Gastrocnemius medialis (tissue), 4 donors: ENCODE data around the gene NLRP9. TPM values are rescaled to one million over a fixed set of nuclear protein-coding genes. Genes with fewer than 3 reads are reported as not detected.

Experiments used
- ATAC-seq, 2 donors: fragments of 150-250 bp; one replicate each; pipeline ENCODE4 v1.9.1; 2016
- DNase-seq, 2 donors: peaks; one replicate each; pipeline ENCODE4 v3.0.0-alpha.2; 2019
- H3K27ac ChIP-seq, 4 donors: fragments of 200-600 bp; sonication (generic); 1 replicate in 1 of 4; 2 replicates in 3 of 4; pipeline ENCODE4 v1.5.1; 2016 to 2018; ENCODE audit warnings: mild to moderate bottlenecking in 2 of 4, moderate library complexity in 1 of 4
- H3K27me3 ChIP-seq, 3 donors: fragments of 200-600 bp; sonication (generic) in 2 of 3; 1 replicate in 1 of 3; 2 replicates in 2 of 3; pipeline versions ENCODE4 v1.5.1 to v1.6.0; 2016 to 2019; ENCODE audit warnings: mild to moderate bottlenecking in 1 of 3, moderate library complexity in 1 of 3
- H3K36me3 ChIP-seq, 2 donors: fragments of 200-600 bp; sonication (generic) in 1 of 2; one replicate each; pipeline ENCODE4 v1.5.1; 2017 to 2018
- H3K4me1 ChIP-seq, 2 donors: fragments of 200-600 bp; sonication (generic) in 1 of 2; one replicate each; pipeline ENCODE4 v1.5.1; 2016 to 2017; ENCODE audit warnings: mild to moderate bottlenecking in 2 of 2
- H3K4me3 ChIP-seq, 4 donors: fragments of 200-600 bp; sonication (generic) in 3 of 4; 1 replicate in 1 of 4; 2 replicates in 3 of 4; pipeline ENCODE4 v1.5.1; 2016 to 2019; ENCODE audit warnings: mild to moderate bottlenecking in 2 of 4
- H3K9me3 ChIP-seq, 3 donors: fragments of 200-600 bp; sonication (generic) in 2 of 3; 1 replicate in 1 of 3; 2 replicates in 2 of 3; pipeline ENCODE4 v1.5.1; 2016 to 2019
- CTCF ChIP-seq, 5 experiments: fragments of 450-650 bp in 3 of 5; fragments of 200-600 bp in 2 of 5; sonication (generic) in 2 of 5; IDR thresholded peaks in 4 of 5; conservative IDR thresholded peaks in 1 of 5; 1 replicate in 4 of 5; 2 replicates in 1 of 5; pipeline ENCODE4 v1.5.1; 2016 to 2019; ENCODE audit warnings: antibody characterized with exemption in 5 of 5, mild to moderate bottlenecking in 3 of 5, moderate library complexity in 3 of 5
- POLR2A ChIP-seq, 2 donors: fragments of 450-650 bp; IDR thresholded peaks; one replicate each; pipeline ENCODE4 v1.6.1; 2017; ENCODE audit warnings: antibody characterized with exemption in 2 of 2, mild to moderate bottlenecking in 2 of 2, moderate library complexity in 2 of 2
- in situ Hi-C, 4 donors: fragments of 200-750 bp; cut with MboI; loops; one replicate each; pipeline versions ENCODE4 v1.15.0 to v1.8.0; 2017; ENCODE audit warnings: low sequenced_read_pairs in 4 of 4
- intact Hi-C: fragments of 100-400 bp; cut with DNase I; formaldehyde crosslinking; loops from one replicate; pipeline ENCODE4 v1.15.1; 2023; ENCODE audit warnings: low total_unique reads
- total RNA-seq, 4 donors: library from RNA; depleted of rRNA; stranded (reverse); fragments of >200 nt; gene quantifications; one replicate each; pipeline versions ENCODE4 v1.1.0 to v1.2.3, GENCODE V29; 2016

NLRP9 gene
- total RNA-seq, 4 donors from 2014 or later: not detected

GRCh38 chr19:55658846-55659459 lies 79.2 kb downstream of the NLRP9 start:
- peaks cover 0 to 38% of the 10 kb centered on the region in 2 donors for H3K36me3 ChIP-seq
- H3K4me3 ChIP-seq: no peak overlapping the region
- H3K9me3 ChIP-seq: no peaks in the 10 kb centered on the region
- DNase-seq: no peak
- H3K27ac ChIP-seq: no peak overlapping the region
- in situ Hi-C loops (no loop called here), intact Hi-C loops (no loop called here)
- ATAC-seq: no peak
- H3K27me3 ChIP-seq: no peaks in the 10 kb centered on the region
- peaks cover 36 to 41% of the 10 kb centered on the region in 2 donors for H3K4me1 ChIP-seq
- no peak for TF ChIP-seq POLR2A (IDR thresholded peaks at IDR 0.05)
- no peak for TF ChIP-seq CTCF (IDR thresholded peaks at IDR 0.05 in 4 of 5, conservative IDR thresholded peaks at IDR 0.05 in 1 of 5)

Other genes starting within 250 kb of the NLRP9 start
- 1 to 10 TPM in 2 of 4 donors, under 1 TPM in 2; 0.53 to 2.2 (median 1.1) TPM for gene SSC5D, start 250.0 kb downstream of the NLRP9 start, total RNA-seq
- 1 to 10 TPM in 3 of 4 donors, not detected in 1; 1.5 to 3.0 (median 1.6) TPM for gene SBK2, start 201.3 kb downstream of the NLRP9 start, total RNA-seq
- 10 to 100 TPM in 1 of 4 donors, 1 to 10 TPM in 3; 3.1 to 24.1 (median 6.8) TPM for gene SBK3, start 192.9 kb downstream of the NLRP9 start, total RNA-seq
- 10 to 100 TPM; 15.0 to 19.3 (median 16.8) TPM for gene ZNF579, start 157.6 kb downstream of the NLRP9 start, total RNA-seq
- gene FIZ1, start 138.9 kb downstream of the NLRP9 start, total RNA-seq: 10 to 100 TPM in 1 of 4 donors, 1 to 10 TPM in 3; 6.8 to 11.2 (median 7.4) TPM
- gene ZNF524, start 138.1 kb downstream of the NLRP9 start, total RNA-seq: 10 to 100 TPM; 35.6 to 61.7 (median 47.0) TPM
- 10 to 100 TPM; 10.3 to 23.4 (median 15.2) TPM for gene ZNF865, start 132.8 kb downstream of the NLRP9 start, total RNA-seq
- 1 to 10 TPM; 6.0 to 10.0 (median 8.2) TPM for gene ZNF784, start 113.8 kb downstream of the NLRP9 start, total RNA-seq
- gene ZNF580, start 97.4 kb downstream of the NLRP9 start, total RNA-seq: 10 to 100 TPM in 1 of 4 donors, 1 to 10 TPM in 3; 1.5 to 12.3 (median 7.2) TPM
- gene ZNF581, start 94.8 kb downstream of the NLRP9 start, total RNA-seq: 10 to 100 TPM in 3 of 4 donors, 1 to 10 TPM in 1; 9.9 to 17.3 (median 13.7) TPM
- 10 to 100 TPM in 2 of 4 donors, 1 to 10 TPM in 2; 6.3 to 21.2 (median 12.6) TPM for gene CCDC106, start 90.2 kb downstream of the NLRP9 start, total RNA-seq
- gene U2AF2, start 83.4 kb downstream of the NLRP9 start, total RNA-seq: 10 to 100 TPM; 38.1 to 60.2 (median 50.1) TPM
- 100 to 1,000 TPM in 3 of 4 donors, 10 to 100 TPM in 1; 58.7 to 214 (median 190) TPM for gene EPN1, start 63.2 kb downstream of the NLRP9 start, total RNA-seq
- gene RFPL4A, start 20.7 kb upstream of the NLRP9 start, total RNA-seq: not detected
- gene RFPL4AL1, start 30.7 kb upstream of the NLRP9 start, total RNA-seq: not detected
- gene NLRP11, start 93.6 kb upstream of the NLRP9 start, total RNA-seq: not detected
- gene NLRP4, start 98.1 kb upstream of the NLRP9 start, total RNA-seq: not detected
- gene NLRP13, start 193.9 kb upstream of the NLRP9 start, total RNA-seq: not detected
- gene NLRP8, start 209.4 kb upstream of the NLRP9 start, total RNA-seq: not detected
- gene NLRP5, start 248.4 kb upstream of the NLRP9 start, total RNA-seq: not detected